SK-MEL-5 (cell line): Measurements from ENCODE around the gene PCTP. TPM values are rescaled to one million over a fixed set of nuclear protein-coding genes. Genes with fewer than 3 reads are reported as not detected.

Experiments used
- DNase-seq: peaks from one replicate; pipeline ENCODE4 v3.0.0-alpha.2; 2016; ENCODE audit warnings: low read depth, low spot score
- in situ Hi-C: cut with HindIII; loops from 2 replicates; pipeline ENCODE4 v1.10.0; 2016; ENCODE audit warnings: low sequenced_read_pairs, high pct_unique_total_duplicates, low pct_unique_long_range_greater_than_20kb
- total RNA-seq: library from RNA; depleted of rRNA; stranded (reverse); fragments of >200 nt; shearing (Covaris generic); gene quantifications from 2 replicates; pipeline ENCODE4 v1.2.3, GENCODE V29; 2014; rRNA removed

The PCTP gene
- total RNA-seq, 1 experiment from 2014 or later = 51.8 TPM

DNA sequence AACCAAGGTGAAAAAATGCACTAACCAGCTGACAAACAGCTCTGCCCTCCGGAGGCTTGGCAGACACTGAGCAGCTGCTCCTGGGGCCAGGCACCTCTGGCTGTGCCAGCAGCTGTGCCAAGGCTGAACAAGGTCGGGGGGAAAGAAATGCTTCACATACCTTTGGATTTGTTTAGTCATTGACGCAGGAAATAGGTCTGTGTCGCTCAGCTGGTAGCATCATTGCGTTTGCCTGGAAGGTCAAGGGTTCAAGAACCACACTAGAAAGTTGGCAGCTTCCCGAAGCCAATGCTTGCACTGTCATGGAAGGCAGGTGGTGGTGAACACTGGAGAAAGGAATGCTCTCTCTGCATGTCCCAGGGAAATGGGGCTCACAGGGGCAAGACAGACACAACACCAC is 63.5 kb downstream of the PCTP start:
- no peak for DNase-seq

DNA sequence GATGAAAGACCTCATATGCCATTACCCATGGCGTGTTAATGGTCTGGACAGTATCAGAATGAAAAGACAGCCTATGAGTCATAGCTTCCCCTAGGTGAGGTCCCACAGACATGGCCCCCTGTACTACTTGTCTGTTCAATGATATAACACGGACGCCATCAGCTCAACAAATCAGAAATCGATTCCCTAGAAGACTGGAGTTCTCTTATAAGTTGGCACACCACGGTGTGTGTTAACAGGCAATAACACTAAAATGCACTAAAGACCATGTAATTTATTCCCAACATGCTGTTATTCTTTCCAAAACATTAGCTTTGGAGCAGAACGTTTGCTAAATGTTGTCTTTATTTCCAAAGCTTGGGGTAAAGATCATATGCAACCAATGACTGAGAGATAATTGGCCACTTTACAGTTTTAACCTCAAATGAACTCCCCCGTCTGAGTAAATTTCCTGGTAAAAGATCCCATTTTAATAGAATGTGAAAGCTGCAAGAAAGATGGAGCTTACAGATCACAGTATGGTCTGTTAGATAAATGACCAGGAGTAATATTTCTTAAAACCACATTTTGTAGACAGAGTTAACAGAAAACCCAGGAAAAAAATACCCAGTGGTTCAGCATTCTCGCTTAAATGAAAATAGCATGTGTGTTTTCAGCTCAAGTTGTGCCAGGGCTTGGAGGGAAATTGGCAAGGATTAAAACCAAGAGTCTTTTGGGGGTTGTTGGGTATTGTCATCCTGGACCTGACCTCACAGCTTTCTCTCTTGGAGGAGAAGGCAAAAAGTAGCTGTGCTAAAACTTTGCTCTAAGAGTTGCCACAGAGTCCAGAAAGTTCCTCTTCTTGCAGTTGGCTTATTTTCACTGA is 65.9 kb downstream of the PCTP start:
- DNase-seq = no peak
- in situ Hi-C loops = no loop called here

More for the DNA sequence above, 63.5 kb downstream of the PCTP start:
- in situ Hi-C loops = no loop called here

DNA sequence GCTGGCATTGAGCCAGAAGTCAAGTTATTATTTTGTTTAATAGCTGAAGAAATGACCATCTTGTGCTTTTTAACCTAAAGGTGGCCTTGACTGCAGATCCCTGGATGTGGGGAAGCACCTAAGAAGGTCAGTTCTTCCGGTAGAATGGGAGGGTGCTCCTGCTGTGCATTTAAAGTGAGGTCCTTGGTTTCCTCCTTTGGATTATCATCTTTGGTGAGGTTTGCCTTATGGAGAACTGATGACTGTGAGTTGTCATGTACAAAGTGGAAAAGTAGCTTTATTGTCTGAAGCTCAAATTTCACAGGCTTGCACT is 66.5 kb downstream of the PCTP start:
- in situ Hi-C loops = no loop called here

DNA sequence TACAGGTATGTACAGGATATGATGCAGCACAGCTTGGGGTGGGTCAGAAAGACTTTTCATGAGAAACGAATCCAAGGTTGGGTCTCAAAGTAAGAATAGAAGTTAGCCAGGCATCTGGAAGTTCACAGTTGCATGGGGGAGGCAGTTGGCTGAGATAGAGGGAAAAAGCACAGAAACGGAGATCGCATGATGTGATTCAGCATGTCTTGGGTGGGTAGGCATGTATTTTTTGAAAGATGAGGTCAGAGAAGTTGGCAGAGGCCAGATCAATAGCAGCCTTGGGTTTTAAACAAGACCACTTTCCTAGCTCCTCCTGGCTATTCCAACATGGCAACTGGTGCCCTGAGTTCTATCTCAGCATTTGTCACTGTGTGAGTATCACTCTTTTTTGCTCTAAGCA is 67.2 kb downstream of the PCTP start:
- no peak for DNase-seq
- in situ Hi-C loops = no loop called here

More for the DNA sequence above, 66.5 kb downstream of the PCTP start:
- no peak for DNase-seq

DNA sequence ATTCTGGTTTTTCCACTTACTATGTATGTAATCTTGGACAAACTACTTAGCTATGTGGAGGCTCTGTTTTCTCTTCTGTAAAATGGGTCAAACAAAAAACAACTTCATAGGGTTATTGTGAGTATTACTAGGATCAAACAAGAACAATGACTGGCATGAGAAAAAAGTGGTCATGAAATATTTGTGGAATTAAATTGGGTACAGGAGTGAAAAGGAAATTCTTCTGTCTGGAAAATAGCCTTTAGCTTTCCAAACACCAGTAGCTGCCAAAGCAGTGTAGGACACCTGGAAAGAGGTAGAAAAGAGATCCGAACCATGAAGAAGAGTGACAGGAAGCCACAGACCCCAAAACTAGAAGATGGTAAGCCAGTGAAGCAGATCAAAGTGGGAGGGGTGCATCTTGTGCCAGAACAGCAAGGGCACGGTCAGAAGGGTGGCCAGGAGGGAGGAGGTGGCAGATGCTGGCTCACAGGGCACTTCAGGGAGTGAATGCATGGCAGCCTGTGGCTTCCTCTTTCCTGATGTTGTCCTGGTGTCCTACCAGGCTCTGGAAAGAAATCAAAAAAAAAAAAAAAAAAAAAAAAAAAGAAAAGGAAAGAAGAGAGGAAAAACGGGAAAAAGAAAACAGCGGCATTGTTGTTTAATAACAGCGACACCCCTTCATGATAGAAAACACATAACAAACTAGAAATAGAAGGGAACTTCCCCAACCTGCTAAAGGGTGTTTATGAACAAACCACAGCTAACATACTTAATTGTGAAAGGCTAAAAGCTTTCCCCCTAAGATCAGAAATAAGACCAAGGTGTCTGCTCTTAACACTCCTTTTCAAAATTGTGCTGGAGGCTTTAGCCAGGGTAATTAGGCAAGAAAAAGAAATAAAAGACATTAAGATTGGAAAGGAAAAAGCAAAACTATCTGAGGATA is 67.9 kb downstream of the PCTP start:
- in situ Hi-C loops = no loop called here
- DNase-seq = no peak

DNA sequence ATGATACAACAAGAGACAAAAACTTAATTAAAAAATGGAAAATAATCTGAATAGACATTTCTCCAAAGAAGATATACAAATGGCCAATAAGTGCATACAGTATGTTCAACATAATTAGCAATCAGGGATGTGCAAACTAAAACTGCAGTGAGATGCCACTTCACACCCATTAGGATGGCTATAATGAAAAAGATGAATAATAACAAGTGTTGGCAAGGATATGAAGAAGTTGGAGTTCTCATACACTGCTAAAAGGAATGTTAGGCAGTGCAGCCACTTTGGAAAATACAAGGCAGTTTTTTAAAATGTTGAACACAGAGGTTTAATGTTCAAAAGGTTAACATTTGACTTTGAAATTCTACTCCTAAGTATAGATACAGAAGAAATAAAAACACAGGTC is 69.8 kb downstream of the PCTP start:
- in situ Hi-C loops = no loop called here
- DNase-seq = no peak

DNA sequence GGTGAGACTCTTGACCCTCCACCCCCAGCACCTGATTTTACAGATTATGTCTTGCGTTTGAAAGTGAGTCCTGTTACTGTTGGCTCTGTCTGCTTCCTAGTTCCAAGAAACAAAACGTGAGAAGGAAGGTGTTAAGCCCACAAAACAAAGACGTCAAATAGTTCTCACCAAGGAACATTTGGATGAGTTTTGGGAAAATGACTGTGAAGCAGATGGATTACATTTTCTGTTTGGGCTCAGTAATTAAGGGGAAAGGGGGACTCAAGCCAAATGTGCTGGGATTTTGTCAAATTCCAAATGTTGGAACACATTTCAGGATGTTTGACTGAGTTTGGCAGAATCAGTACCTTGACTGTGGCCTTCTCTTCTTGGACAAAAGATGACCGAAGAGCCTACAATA is 71.2 kb downstream of the PCTP start:
- in situ Hi-C loops = no loop called here
- DNase-seq = no peak

DNA sequence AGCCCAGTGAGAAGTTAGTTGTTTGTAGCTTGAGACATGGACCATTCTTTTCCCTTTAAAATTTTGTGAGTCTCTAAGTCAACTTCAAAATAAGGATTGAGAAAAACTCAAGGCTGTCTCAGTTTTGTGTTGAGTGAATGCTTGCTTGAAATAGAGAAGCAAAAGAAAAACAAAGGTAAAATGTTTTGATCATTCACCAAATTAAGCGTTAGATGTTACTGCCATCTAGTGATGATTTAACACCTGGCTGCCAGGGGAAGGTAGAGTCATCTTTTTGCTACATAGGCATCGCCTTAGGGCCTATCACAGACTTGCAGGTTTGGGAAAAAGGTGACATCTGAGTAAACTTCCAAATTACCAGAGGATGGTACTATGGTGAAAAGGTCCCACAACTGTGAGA is 74.4 kb downstream of the PCTP start:
- in situ Hi-C loops = no loop called here
- peak; percentile 21 for DNase-seq

Other genes starting within 250 kb of the PCTP start
- not detected in 2 replicates for gene SMIM36, start 239.6 kb upstream of the PCTP start, total RNA-seq
- 10.4 and 10.7 TPM in 2 replicates for gene TMEM100, start 28.2 kb upstream of the PCTP start, total RNA-seq